ENCODE measurements around the gene MEX3B. TPM values are rescaled to one million over a fixed set of nuclear protein-coding genes. Genes with fewer than 3 reads are reported as not detected.

MEX3B gene
- total RNA-seq, 1 experiment from 2014 or later = 2.0 TPM

DNA sequence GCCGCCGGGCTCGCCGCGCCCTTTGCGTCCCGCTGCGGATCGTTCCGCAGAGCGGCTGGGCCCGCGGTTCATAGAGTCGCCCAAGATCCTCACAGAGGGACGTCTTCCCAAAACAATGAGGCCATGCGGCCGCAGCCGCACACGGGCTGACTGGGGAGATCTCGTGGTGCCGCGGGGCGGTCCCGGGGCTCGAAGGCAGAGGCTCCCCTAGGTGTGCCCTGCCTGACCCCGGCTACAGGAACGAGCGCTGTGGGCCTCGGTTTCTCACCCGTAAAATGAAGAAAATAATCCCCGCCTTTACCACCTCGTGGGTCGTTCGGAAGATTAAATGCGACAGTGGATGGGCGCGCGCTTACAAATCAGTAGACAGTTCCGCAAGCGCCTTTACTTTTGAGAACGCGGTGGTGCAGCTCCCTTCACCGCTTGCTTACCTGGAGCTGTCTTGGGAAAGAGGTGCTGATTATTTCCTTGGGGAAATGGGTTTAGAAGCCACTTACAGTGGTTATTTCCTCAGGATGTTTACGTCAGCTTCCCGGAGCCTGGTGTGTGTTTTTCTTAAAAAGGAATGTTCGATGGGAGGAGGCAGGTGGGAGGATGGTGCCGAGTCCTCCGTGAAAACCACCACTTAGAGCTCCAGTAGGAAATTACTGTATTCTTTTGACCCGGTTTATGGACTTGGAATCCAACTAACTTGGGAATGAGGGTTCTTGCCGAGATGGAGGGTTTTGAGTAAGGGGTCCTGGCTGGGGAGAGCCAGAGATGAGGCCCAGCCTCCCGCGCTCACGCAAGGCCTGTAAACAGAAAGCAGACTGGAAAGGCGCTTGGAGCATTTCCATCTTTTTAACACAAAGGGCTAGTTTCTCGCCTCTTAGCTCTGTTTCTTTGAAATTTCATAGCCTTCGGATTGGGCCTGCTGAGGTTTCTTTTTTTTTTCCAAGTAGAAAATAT, 1.9 kb upstream of the MEX3B start:
- no peak for TF ChIP-seq CTCF (IDR thresholded peaks at IDR 0.05; ENCODE audit: unreplicated experiment)
- H3K4me1 Mint-ChIP-seq (ENCODE audit: low read depth, unreplicated experiment) = peaks cover 13% of the 10 kb centered on the region
- H3K27me3 Mint-ChIP-seq (ENCODE audit: unreplicated experiment) = peaks cover 55% of the 10 kb centered on the region
- no peaks in the 10 kb centered on the region for H3K9me3 Mint-ChIP-seq (ENCODE audit: low read depth, unreplicated experiment)
- H3K36me3 Mint-ChIP-seq (ENCODE audit: insufficient read depth, unreplicated experiment) = peaks cover 32% of the 10 kb centered on the region
- CTCF ChIA-PET = interaction anchor here (0.6 to 1.1 kb wide), 2 partner anchors 55 to 61 kb away, joined by 3 to 6 read pairs; no protein-coding TSS in a partner anchor
- intact Hi-C loops (cut with micrococcal nuclease; ENCODE audit: unreplicated experiment) = loop anchor here (5.0 kb wide), 1 partner anchor 565 kb away; no protein-coding TSS in a partner anchor
- no peak overlapping the region for H3K27ac Mint-ChIP-seq (ENCODE audit: unreplicated experiment)
- H3K4me3 Mint-ChIP-seq (ENCODE audit: low read depth, unreplicated experiment) = peak overlapping the region; percentile 92
- no peak for DNase-seq
- no TSS peak for BruUV-seq (replicated peaks)

DNA sequence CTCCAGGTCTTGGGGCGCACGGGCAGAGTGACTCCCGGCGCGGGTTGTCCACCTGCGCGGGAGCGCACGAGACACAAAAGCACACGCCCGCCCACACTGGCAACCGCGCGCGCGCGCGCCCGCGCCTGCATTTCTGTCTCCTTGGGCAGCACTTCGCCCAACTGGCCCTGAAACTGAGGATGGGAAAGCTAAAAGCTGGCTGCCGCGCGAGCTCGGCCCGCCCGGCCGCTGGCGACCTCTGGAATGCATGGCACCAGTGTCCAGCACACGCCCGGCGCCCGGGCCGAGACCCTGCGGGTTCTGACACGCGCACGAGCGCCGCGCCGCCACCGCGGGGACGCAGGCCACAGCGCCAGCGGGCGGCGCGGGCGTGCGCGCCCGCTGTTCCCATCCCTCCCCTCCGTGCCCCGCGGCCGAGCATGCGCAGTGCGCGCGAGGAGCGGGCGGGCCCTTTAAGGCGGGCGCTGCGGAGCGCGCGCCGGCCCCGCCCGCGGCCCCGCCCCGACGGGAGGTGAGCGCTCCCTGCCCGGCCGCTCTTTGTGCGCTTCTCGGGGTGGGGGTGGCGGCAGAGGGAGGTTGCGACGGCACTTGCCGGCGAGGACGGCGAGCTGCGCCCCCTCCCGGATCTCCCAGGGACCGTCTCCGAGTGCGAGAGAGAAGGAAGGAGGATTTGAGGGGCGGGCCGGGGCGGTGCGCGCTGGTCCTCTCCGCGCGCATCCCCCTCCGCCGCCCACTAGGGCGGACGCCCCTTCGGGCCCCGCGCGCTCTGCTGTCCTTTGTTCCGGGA, 1.0 kb upstream of the MEX3B start:
- CTCF ChIA-PET = interaction anchor here (1.6 kb wide), 1 partner anchor 14 kb away, joined by 4 read pairs; no protein-coding TSS in a partner anchor
- Mint-ChIP-seq H3K4me1 (ENCODE audit: low read depth, unreplicated experiment) (peaks cover 13% of the 10 kb centered on the region), H3K27ac (ENCODE audit: unreplicated experiment) (peak overlapping the region; percentile 50), H3K9me3 (ENCODE audit: low read depth, unreplicated experiment) (no peaks in the 10 kb centered on the region), H3K36me3 (ENCODE audit: insufficient read depth, unreplicated experiment) (peaks cover 32% of the 10 kb centered on the region), H3K4me3 (ENCODE audit: low read depth, unreplicated experiment) (peak overlapping the region; percentile 92), H3K27me3 (ENCODE audit: unreplicated experiment) (peaks cover 46% of the 10 kb centered on the region)
- BruUV-seq (replicated peaks) = no TSS peak
- TF ChIP-seq CTCF (IDR thresholded peaks at IDR 0.05; ENCODE audit: unreplicated experiment) = peak; percentile 71
- intact Hi-C loops (cut with micrococcal nuclease; ENCODE audit: unreplicated experiment) = loop anchor here (5.0 kb wide), 1 partner anchor 565 kb away; no protein-coding TSS in a partner anchor
- DNase-seq = peak; percentile 97

DNA sequence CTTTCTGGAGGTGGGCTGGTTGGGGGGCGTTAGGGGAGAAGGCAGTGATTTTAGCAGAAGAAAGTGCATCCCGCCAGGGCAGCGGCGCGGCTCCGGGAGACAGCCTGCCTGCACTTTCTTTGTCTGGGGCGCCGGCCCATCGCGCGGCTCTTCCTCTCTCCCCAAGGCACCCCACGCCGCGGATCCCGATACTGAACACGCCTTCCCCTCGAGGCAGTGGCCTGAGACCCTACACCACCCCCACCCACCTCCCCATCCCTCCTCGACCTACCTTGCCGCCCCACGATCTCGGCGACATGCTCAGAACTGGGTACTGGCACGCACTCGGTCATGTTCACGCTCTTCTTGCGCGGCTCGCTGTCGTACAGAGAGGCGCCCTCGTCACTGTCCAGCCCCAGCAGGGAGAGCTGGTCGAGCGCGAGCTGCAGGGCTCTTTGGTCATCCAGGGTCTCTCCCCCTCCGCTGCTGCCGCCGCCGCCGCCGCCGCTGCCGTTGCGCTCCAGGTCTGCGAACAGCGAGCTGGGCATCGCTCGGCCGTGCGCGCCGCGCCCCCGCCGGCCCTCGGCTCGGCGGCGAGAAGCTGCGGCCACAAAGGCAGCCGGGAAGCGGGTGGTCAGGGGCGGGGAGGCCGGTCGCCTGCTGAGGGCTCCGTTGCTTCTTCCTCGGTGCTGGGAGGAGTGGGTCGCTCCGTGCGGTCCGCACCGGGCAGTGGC, 483 bp downstream of the MEX3B start:
- CTCF ChIA-PET = interaction anchor here (0.5 to 1.6 kb wide), 5 partner anchors 13 to 203 kb away, joined by 3 to 14 read pairs (median 4); no protein-coding TSS in a partner anchor
- peak overlapping the region; percentile 92 for H3K4me3 Mint-ChIP-seq (ENCODE audit: low read depth, unreplicated experiment)
- no TSS peak for BruUV-seq (replicated peaks)

More for the DNA sequence above, 483 bp downstream of the MEX3B start:
- TF ChIP-seq CTCF (IDR thresholded peaks at IDR 0.05; ENCODE audit: unreplicated experiment) = no peak
- H3K36me3 Mint-ChIP-seq (ENCODE audit: insufficient read depth, unreplicated experiment) = peaks cover 32% of the 10 kb centered on the region
- peak; percentile 55 for DNase-seq
- H3K4me1 Mint-ChIP-seq (ENCODE audit: low read depth, unreplicated experiment) = peaks cover 21% of the 10 kb centered on the region
- H3K27ac Mint-ChIP-seq (ENCODE audit: unreplicated experiment) = no peak overlapping the region
- H3K9me3 Mint-ChIP-seq (ENCODE audit: low read depth, unreplicated experiment) = no peaks in the 10 kb centered on the region
- intact Hi-C loops (cut with micrococcal nuclease; ENCODE audit: unreplicated experiment) = loop anchor here (5.0 kb wide), 1 partner anchor 563 kb away; no protein-coding TSS in a partner anchor
- peaks cover 35% of the 10 kb centered on the region for H3K27me3 Mint-ChIP-seq (ENCODE audit: unreplicated experiment)

All from Calu3 (cell line).